Mesenchymal stem cell (in vitro differentiated cells and primary cell): ENCODE data around the gene VEGFC.

Experiments
- DNase-seq: peaks from one replicate; pipeline ENCODE4 v3.0.0-alpha.2; 2013
- H2AFZ ChIP-seq: one replicate; pipeline ENCODE4 v1.6.1; 2013; ENCODE audit warnings: low read depth, mild to moderate bottlenecking, control low read depth, inconsistent platforms, low read length, moderate library complexity
- H2AK5ac ChIP-seq: 2 replicates; pipeline ENCODE4 v1.6.1; 2013; ENCODE audit warnings: low read length, moderate library complexity, mild to moderate bottlenecking, inconsistent platforms; ENCODE audit not compliant: severe bottlenecking
- H2BK120ac ChIP-seq: one replicate; pipeline ENCODE4 v1.6.1; 2013; ENCODE audit warnings: low read depth, mild to moderate bottlenecking, inconsistent platforms, low read length, moderate library complexity
- H2BK12ac ChIP-seq, 2 experiments: one replicate each; pipeline ENCODE4 v1.6.1; 2013; ENCODE audit warnings: inconsistent platforms in 2 of 2, low read length in 2 of 2, mild to moderate bottlenecking in 2 of 2, moderate library complexity in 2 of 2, control low read depth in 1 of 2
- H2BK15ac ChIP-seq: one replicate; pipeline ENCODE4 v1.6.1; 2013; ENCODE audit warnings: mild to moderate bottlenecking, low read depth, inconsistent platforms; ENCODE audit not compliant: poor library complexity, severe bottlenecking
- H2BK5ac ChIP-seq: 2 replicates; pipeline ENCODE4 v1.6.1; 2013; ENCODE audit warnings: low read depth, mild to moderate bottlenecking, low read length, control low read depth, inconsistent platforms; ENCODE audit not compliant: poor library complexity, severe bottlenecking
- H3K14ac ChIP-seq, 2 experiments: one replicate each; pipeline ENCODE4 v1.6.1; 2013; ENCODE audit warnings: inconsistent platforms in 2 of 2, low read length in 2 of 2, control low read depth in 1 of 2, mild to moderate bottlenecking in 1 of 2, moderate library complexity in 1 of 2
- H3K18ac ChIP-seq, 2 experiments: one replicate each; pipeline ENCODE4 v1.6.1; 2013; ENCODE audit warnings: inconsistent platforms in 2 of 2, low read length in 2 of 2, control low read depth in 1 of 2, low read depth in 1 of 2, mild to moderate bottlenecking in 1 of 2
- H3K23ac ChIP-seq, 2 experiments: one replicate each; pipeline ENCODE4 v1.6.1; 2013; ENCODE audit warnings: inconsistent platforms in 2 of 2, low read length in 2 of 2, mild to moderate bottlenecking in 2 of 2, moderate library complexity in 2 of 2, control low read depth in 1 of 2
- H3K27ac ChIP-seq: 2 replicates; pipeline ENCODE4 v1.5.1; 2013; ENCODE audit warnings: mild to moderate bottlenecking, moderate library complexity, low read length, control low read depth, inconsistent platforms; ENCODE audit not compliant: poor library complexity, severe bottlenecking
- H3K27me3 ChIP-seq, 2 experiments: 2 replicates each; pipeline versions ENCODE4 v1.6.1 to v1.7.0; 2013; ENCODE audit warnings: low read length in 2 of 2, mild to moderate bottlenecking in 2 of 2, moderate library complexity in 2 of 2, control low read depth in 1 of 2, inconsistent platforms in 1 of 2; ENCODE audit not compliant: control insufficient read depth in 1 of 2, insufficient read depth in 1 of 2
- H3K36me3 ChIP-seq, 2 experiments: 2 replicates each; pipeline versions ENCODE4 v1.6.1 to v1.7.0; 2013; ENCODE audit warnings: low read length in 2 of 2, control low read depth in 1 of 2, inconsistent platforms in 1 of 2, low read depth in 1 of 2, mild to moderate bottlenecking in 1 of 2; ENCODE audit not compliant: insufficient read depth in 2 of 2, control insufficient read depth in 1 of 2
- H3K4ac ChIP-seq, 2 experiments: one replicate each; pipeline ENCODE4 v1.6.1; 2013; ENCODE audit warnings: inconsistent platforms in 2 of 2, low read length in 2 of 2, mild to moderate bottlenecking in 2 of 2, moderate library complexity in 2 of 2, control low read depth in 1 of 2, low read depth in 1 of 2
- H3K4me1 ChIP-seq: 2 replicates; pipeline ENCODE4 v1.6.1; 2013; ENCODE audit warnings: low read depth, low read length, control low read depth; ENCODE audit not compliant: control insufficient read depth, insufficient read depth
- H3K4me2 ChIP-seq: 2 replicates; pipeline ENCODE4 v1.6.1; 2013; ENCODE audit warnings: low read length, mild to moderate bottlenecking, inconsistent platforms; ENCODE audit not compliant: poor library complexity, severe bottlenecking
- H3K4me3 ChIP-seq, 2 experiments: 2 replicates each; pipeline versions ENCODE4 v1.5.1 to v1.7.0; 2013; ENCODE audit warnings: low read length in 2 of 2, mild to moderate bottlenecking in 2 of 2, control low read depth in 1 of 2, low read depth in 1 of 2; ENCODE audit not compliant: insufficient read depth in 1 of 2
- H3K79me1 ChIP-seq: replicated peaks from 2 replicates; pipeline ENCODE4 v1.6.1; 2013; ENCODE audit warnings: mild to moderate bottlenecking, control low read depth, low read length, inconsistent platforms; ENCODE audit not compliant: poor library complexity, severe bottlenecking
- H3K9ac ChIP-seq: 2 replicates; pipeline ENCODE4 v1.7.0; 2013; ENCODE audit warnings: mild to moderate bottlenecking, low read length, moderate library complexity
- H3K9me3 ChIP-seq: 2 replicates; pipeline ENCODE4 v1.7.0; 2013; ENCODE audit warnings: mild to moderate bottlenecking, low read length; ENCODE audit not compliant: control insufficient read depth
- H4K8ac ChIP-seq: one replicate; pipeline ENCODE4 v1.6.1; 2013; ENCODE audit warnings: inconsistent platforms, mild to moderate bottlenecking, low read length, moderate library complexity
- H4K91ac ChIP-seq: one replicate; pipeline ENCODE4 v1.6.1; 2013; ENCODE audit warnings: mild to moderate bottlenecking, low read length, inconsistent platforms
- WGBS: methylation state at CpG from one replicate; pipeline ENCODE4 v1.1.7; 2013; ENCODE audit warnings: mixed read lengths; 5-methylcytosine and 5-hydroxymethylcytosine counted together

VEGFC gene

GRCh38 chr4:176741253-176741652 lies 51.5 kb downstream of the VEGFC start:
- no peaks in the 10 kb centered on the region for H3K9me3 ChIP-seq
- H3K4me1 ChIP-seq, result no peaks in the 10 kb centered on the region
- no peaks in the 10 kb centered on the region for H3K36me3 ChIP-seq
- H3K9ac ChIP-seq, result no peak overlapping the region
- H3K27ac ChIP-seq, result no peak overlapping the region
- no peak overlapping the region for H3K4ac ChIP-seq
- H4K8ac ChIP-seq, result no peak overlapping the region
- no peak overlapping the region for H2AK5ac ChIP-seq
- no peak overlapping the region for H2BK12ac ChIP-seq
- no peak overlapping the region for H2BK120ac ChIP-seq
- no peak overlapping the region for H3K23ac ChIP-seq
- no peaks in the 10 kb centered on the region for H3K27me3 ChIP-seq
- H3K18ac ChIP-seq, result no peak overlapping the region
- H3K14ac ChIP-seq, result no peak overlapping the region
- H4K91ac ChIP-seq, result no peak overlapping the region
- WGBS, result 79% methylated on average over 2 of the region's 4 CpGs
- no peak overlapping the region for H2AFZ ChIP-seq
- H3K4me3 ChIP-seq, result no peak overlapping the region
- DNase-seq, result no peak
- H3K79me1 ChIP-seq, result peaks cover 12% of the 10 kb centered on the region
- H2BK15ac ChIP-seq, result no peak overlapping the region
- no peak overlapping the region for H2BK5ac ChIP-seq
- no peak overlapping the region for H3K4me2 ChIP-seq

- WGBS, result no CpG with 5 or more reads among the region's 2 CpGs
- Histone ChIP-seq H4K8ac (no peak overlapping the region), H3K4me3 (no peak overlapping the region), H3K27me3 (no peaks in the 10 kb centered on the region), H3K36me3 (no peaks in the 10 kb centered on the region), H3K23ac (no peak overlapping the region), H2AFZ (no peak overlapping the region), H3K4ac (no peak overlapping the region), H2BK15ac (no peak overlapping the region), H3K18ac (no peak overlapping the region), H4K91ac (no peak overlapping the region), H2AK5ac (no peak overlapping the region), H3K27ac (no peak overlapping the region), H3K4me2 (no peak overlapping the region), H3K79me1 (peaks cover 8% of the 10 kb centered on the region), H2BK120ac (no peak overlapping the region), H3K9ac (no peak overlapping the region), H3K14ac (no peak overlapping the region), H3K9me3 (no peaks in the 10 kb centered on the region), H2BK12ac (no peak overlapping the region), H3K4me1 (no peaks in the 10 kb centered on the region), H2BK5ac (no peak overlapping the region)
- DNase-seq, result peak; percentile 38
Measured at GRCh38 chr4:176735300-176735699, 57.4 kb downstream of the VEGFC start.

- Histone ChIP-seq H3K4ac (no peak overlapping the region), H3K23ac (no peak overlapping the region), H3K27ac (no peak overlapping the region), H3K9ac (no peak overlapping the region), H3K79me1 (peaks cover 8% of the 10 kb centered on the region), H2BK120ac (no peak overlapping the region), H2AFZ (no peak overlapping the region), H2BK15ac (no peak overlapping the region), H3K4me1 (no peaks in the 10 kb centered on the region), H3K14ac (no peak overlapping the region), H3K36me3 (peaks cover 0 to 2% of the 10 kb centered on the region in 2 experiments), H3K4me2 (no peak overlapping the region), H2AK5ac (no peak overlapping the region), H4K91ac (no peak overlapping the region), H3K18ac (no peak overlapping the region), H3K9me3 (no peaks in the 10 kb centered on the region), H2BK12ac (no peak overlapping the region), H3K4me3 (no peak overlapping the region), H2BK5ac (no peak overlapping the region), H3K27me3 (no peaks in the 10 kb centered on the region), H4K8ac (no peak overlapping the region)
- WGBS, result no CpG with 5 or more reads among the region's 4 CpGs
- no peak for DNase-seq
Measured at GRCh38 chr4:176734461-176734860, 58.3 kb downstream of the VEGFC start.

- Histone ChIP-seq H3K4me2 (no peak overlapping the region), H2BK5ac (no peak overlapping the region), H3K79me1 (peaks cover 13% of the 10 kb centered on the region), H3K4me3 (no peak overlapping the region), H2AK5ac (no peak overlapping the region), H2BK120ac (no peak overlapping the region), H3K4ac (no peak overlapping the region), H3K27me3 (no peaks in the 10 kb centered on the region), H3K27ac (no peak overlapping the region), H4K8ac (no peak overlapping the region), H2BK12ac (no peak overlapping the region), H2BK15ac (no peak overlapping the region), H3K14ac (no peak overlapping the region), H2AFZ (no peak overlapping the region), H3K9ac (no peak overlapping the region), H3K36me3 (peaks cover 0 to 32% of the 10 kb centered on the region in 2 experiments), H3K4me1 (peaks cover 1% of the 10 kb centered on the region), H3K18ac (no peak overlapping the region), H3K23ac (no peak overlapping the region), H3K9me3 (no peaks in the 10 kb centered on the region), H4K91ac (no peak overlapping the region)
- DNase-seq, result no peak
- 83% methylated on average over 1 of the region's 3 CpGs for WGBS
Measured at GRCh38 chr4:176729489-176729888, 63.2 kb downstream of the VEGFC start.
